Measurements from ENCODE around the gene TPRKB.
"Not testable (repeated sequence)": the region's sequence is repeated elsewhere in the genome, so short reads cannot be mapped to it uniquely, and the experiment has no call there.

The TPRKB gene

DNA sequence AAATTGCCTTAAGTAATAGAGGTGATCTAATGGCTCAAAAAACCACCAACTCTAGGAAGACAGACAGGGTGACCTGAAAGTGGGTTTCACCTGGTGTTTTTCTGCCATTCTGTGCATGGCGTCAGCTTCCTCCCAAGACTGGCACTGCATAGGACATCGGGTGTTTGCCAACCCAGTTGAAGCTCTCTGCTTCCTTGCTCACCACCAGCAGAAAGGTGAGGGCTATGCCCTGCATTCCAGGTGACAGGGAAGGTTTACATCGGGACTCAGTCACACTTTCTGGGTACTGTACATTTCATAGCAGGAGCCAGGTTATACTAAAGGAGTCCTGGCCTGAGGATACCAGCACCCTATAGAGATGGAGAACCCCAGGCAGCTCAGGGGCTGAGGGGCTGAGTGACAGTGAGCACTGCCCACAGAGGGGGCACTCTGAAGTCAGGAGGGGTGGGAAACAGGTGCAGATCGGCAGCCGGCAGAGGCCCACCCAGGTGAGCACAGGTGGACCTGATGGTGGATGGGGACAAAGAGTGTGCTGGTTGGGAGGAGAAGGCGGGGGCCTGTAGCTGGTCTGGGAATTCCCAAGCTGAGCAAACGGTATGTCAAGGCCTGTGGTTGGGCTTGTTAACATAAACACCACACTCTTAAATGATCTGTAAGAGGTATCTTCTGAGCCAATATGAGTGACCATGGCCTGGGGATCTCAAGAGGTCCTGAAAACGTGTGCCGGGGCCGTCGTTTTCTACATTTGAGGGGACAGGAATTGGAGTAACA lies 18.1 kb downstream of the TPRKB start:
- DNase-seq (ENCODE audit: low spot score): no peak
- peaks cover 8% of the 10 kb centered on the region for H3K9me3 Mint-ChIP-seq
- H3K4me3 Mint-ChIP-seq: no peak overlapping the region
- no peak overlapping the region for H3K27ac Mint-ChIP-seq
- peaks cover 4% of the 10 kb centered on the region for H3K27me3 Mint-ChIP-seq (ENCODE audit: low read depth)
- H3K4me1 Mint-ChIP-seq (ENCODE audit: low read depth): no peaks in the 10 kb centered on the region
- no peaks in the 10 kb centered on the region for H3K36me3 Mint-ChIP-seq (ENCODE audit: low read depth)

DNA sequence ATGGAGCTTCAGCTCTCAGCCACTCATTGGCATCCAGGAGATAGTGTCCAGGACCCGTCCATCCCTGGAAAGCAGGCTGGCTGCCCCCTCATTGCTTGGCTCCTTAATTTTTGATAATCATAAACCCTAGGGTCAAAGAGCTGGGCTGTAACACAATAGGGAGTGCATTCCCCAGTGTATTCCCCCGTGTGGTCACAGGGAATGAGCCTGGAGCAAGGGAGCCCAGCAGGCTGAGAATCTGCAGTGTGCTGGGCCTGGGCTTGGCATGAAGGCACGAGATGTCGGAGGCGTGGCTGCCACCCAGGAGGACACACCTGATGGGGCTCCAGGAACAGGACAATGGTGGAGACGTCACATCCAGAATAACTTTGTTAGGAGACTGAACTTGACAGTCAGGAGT lies 18.7 kb downstream of the TPRKB start:
- H3K9me3 Mint-ChIP-seq: peaks cover 12% of the 10 kb centered on the region
- no peak overlapping the region for H3K27ac Mint-ChIP-seq
- no peak for DNase-seq (ENCODE audit: low spot score)
- H3K4me1 Mint-ChIP-seq (ENCODE audit: low read depth): no peaks in the 10 kb centered on the region
- no peak overlapping the region for H3K4me3 Mint-ChIP-seq
- H3K27me3 Mint-ChIP-seq (ENCODE audit: low read depth): peaks cover 4% of the 10 kb centered on the region
- no peaks in the 10 kb centered on the region for H3K36me3 Mint-ChIP-seq (ENCODE audit: low read depth)

DNA sequence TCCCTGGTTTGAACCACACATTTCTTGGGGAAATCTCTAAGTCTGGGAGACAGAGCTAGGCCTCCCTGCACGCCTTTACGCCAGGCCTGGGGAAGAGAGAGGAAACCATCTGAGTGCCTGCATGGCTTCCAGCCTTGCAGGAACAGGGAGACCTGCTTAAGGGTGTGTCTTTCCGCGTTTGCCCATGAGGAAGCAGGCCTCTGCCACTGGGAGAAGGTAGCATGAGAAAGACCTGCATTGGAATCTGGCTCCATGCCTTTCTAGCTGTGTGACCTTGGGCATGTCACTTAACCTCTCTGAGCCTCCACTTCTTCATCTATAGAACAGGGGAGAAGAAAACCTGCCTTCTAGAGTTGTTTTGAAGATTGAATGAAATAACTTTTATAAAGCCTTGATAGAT lies 19.4 kb downstream of the TPRKB start:
- H3K4me1 Mint-ChIP-seq (ENCODE audit: low read depth); H3K36me3 Mint-ChIP-seq (ENCODE audit: low read depth); H3K4me3 Mint-ChIP-seq: not testable (repeated sequence)

DNA sequence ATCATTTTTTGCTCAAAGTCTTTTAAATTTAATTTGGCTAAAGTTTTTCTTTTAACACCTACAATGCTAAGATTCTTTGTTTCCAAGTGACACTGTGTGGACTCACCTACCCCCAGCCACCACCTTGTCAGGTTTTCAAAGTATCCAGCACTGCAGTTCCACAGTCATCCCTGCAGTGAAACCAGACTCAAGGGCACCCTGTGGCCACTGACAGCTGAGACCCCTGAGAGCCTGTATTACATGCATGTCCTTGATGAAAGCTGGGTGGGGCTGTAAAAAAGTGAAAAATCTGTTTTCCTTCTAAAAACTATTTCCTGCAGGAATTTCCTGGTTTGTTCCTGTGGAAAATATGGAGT lies 19.9 kb downstream of the TPRKB start:
- no peak for DNase-seq (ENCODE audit: low spot score)
- Mint-ChIP-seq H3K36me3 (ENCODE audit: low read depth) (no peaks in the 10 kb centered on the region), H3K9me3 (peaks cover 12% of the 10 kb centered on the region), H3K4me3 (no peak overlapping the region), H3K4me1 (ENCODE audit: low read depth) (no peaks in the 10 kb centered on the region), H3K27me3 (ENCODE audit: low read depth) (peaks cover 4% of the 10 kb centered on the region), H3K27ac (no peak overlapping the region)

More for the DNA sequence above, 19.4 kb downstream of the TPRKB start:
- H3K27ac Mint-ChIP-seq; DNase-seq (ENCODE audit: low spot score); H3K27me3 Mint-ChIP-seq (ENCODE audit: low read depth): not testable (repeated sequence)
- peaks cover 12% of the 10 kb centered on the region for H3K9me3 Mint-ChIP-seq

DNA sequence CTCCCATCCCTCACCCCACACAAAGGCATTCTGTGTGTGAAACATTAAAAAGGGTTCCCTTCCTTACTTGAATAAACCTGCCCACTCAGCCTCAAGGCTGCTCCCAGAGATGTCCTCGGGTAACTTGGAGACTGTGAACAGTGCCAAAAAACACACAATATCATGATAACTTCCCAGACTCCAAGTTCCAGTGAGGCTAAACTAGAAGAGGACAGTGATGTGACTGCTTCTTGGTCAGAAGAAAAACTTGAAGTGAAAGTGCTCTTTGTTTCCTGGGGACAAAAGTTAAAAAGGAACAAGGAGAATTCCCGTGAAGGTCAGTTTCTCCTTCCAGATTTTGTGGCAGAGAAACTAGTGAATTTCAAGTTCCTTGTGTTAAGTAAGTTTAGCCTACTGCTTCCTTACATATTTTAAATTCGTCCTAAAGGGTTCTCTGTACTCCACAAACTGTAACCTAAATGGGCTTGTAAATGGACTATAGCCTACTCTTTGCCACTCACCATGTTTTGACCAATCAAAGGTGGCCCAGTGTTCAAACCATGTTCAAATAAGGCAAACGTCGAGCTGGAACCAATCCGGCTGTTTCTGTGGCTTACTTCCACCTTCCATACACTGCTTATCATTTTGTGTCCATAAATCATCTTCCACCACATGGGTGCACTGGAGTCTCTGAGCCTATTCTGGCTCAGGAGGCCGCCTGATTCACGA lies 20.4 kb downstream of the TPRKB start:
- Mint-ChIP-seq H3K4me3 (no peak overlapping the region), H3K9me3 (peaks cover 12% of the 10 kb centered on the region), H3K4me1 (ENCODE audit: low read depth) (no peaks in the 10 kb centered on the region), H3K27me3 (ENCODE audit: low read depth) (peaks cover 4% of the 10 kb centered on the region), H3K36me3 (ENCODE audit: low read depth) (no peaks in the 10 kb centered on the region), H3K27ac (no peak overlapping the region)
- DNase-seq (ENCODE audit: low spot score): no peak

DNA sequence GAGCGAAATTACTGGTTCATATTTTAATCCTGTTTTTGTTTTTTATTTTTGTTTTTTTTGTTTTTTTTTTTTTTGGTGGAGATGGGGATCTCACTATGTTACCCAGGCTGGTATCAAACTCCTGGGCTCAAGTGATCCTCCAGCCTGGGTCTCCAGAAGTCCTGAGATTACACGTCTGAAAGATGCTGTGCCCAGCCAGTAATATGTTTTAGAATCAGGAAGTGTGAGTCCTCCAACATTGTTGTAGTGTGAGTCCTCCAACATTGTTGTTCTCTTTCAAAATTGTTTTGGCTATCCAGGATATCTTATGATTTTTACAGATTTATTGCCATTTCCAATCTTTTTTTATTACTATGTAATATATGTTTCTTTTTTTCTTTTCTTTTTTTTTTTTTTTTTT lies 23.1 kb downstream of the TPRKB start:
- H3K27ac Mint-ChIP-seq: no peak overlapping the region
- no peaks in the 10 kb centered on the region for H3K36me3 Mint-ChIP-seq (ENCODE audit: low read depth)
- no peaks in the 10 kb centered on the region for H3K4me1 Mint-ChIP-seq (ENCODE audit: low read depth)
- peaks cover 4% of the 10 kb centered on the region for H3K27me3 Mint-ChIP-seq (ENCODE audit: low read depth)
- H3K4me3 Mint-ChIP-seq: no peak overlapping the region
- H3K9me3 Mint-ChIP-seq: peaks cover 12% of the 10 kb centered on the region
- no peak for DNase-seq (ENCODE audit: low spot score)

DNA sequence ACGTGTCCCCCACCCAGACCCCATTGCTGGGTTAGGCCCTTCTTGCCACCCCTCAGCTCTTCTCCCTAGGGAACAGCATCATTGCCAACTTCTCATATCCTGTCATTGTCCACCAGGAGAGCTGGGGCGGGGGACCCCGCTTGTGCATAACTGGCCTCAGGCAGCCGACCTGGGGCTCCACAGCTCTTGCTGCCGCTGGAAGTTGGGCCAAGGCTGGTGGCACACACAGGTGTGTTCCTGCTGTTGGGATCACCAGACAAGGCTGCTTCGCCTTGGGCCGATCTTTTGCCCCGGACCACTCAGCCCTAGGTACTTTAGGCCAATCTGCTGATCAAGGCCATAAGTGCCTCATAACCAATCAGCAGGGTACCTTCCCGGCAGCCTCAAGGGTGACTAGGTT lies 28.6 kb downstream of the TPRKB start:
- no peak overlapping the region for H3K27ac Mint-ChIP-seq
- H3K27me3 Mint-ChIP-seq (ENCODE audit: low read depth): no peaks in the 10 kb centered on the region
- no peaks in the 10 kb centered on the region for H3K4me1 Mint-ChIP-seq (ENCODE audit: low read depth)
- no peaks in the 10 kb centered on the region for H3K36me3 Mint-ChIP-seq (ENCODE audit: low read depth)
- peaks cover 1% of the 10 kb centered on the region for H3K9me3 Mint-ChIP-seq
- H3K4me3 Mint-ChIP-seq: no peak overlapping the region
- DNase-seq (ENCODE audit: low spot score): no peak

DNA sequence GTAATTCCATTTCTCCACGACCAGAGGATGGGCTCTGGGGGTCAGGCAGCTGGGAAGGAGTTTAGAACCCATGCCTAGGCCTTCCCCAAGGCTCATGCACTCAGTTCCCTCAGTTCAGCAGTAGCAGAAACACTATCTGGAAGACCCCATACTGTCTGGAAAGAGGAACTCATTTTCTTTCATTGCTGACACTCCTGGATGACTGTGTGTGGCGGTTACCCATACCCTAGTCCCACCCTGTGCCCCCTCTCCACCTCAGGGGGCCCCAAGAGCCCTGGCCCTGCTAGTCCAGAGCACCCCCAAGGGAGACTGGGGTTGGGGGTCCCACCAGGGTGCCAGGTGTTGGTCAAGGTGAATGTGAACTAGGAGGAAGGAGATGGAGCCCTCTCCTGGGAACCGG lies 29.5 kb downstream of the TPRKB start:
- DNase-seq (ENCODE audit: low spot score): no peak
- no peak overlapping the region for H3K27ac Mint-ChIP-seq

DNA sequence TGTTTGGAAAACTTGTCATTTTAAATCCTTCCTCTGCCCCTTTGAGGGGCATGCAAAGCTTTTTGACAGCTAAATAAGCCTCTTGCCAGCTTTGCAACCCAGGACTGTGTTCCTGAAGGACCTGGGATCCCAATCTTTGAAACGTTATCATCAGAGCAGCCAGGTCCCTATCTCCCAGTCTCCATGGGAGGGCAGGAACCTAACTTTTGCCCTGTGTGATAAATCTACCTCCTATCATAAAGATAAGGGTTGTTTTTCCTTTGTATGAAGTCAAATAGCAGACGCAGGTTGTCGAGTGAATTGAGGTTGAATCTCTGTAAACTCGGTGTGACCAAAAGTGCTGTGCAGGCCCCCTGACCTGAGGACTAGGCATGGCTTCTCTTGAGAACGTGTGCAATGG lies 30.1 kb downstream of the TPRKB start:
- no peaks in the 10 kb centered on the region for H3K36me3 Mint-ChIP-seq (ENCODE audit: low read depth)
- H3K9me3 Mint-ChIP-seq: no peaks in the 10 kb centered on the region
- no peak for DNase-seq (ENCODE audit: low spot score)
- no peaks in the 10 kb centered on the region for H3K4me1 Mint-ChIP-seq (ENCODE audit: low read depth)
- H3K27me3 Mint-ChIP-seq (ENCODE audit: low read depth): peaks cover 4% of the 10 kb centered on the region
- no peak overlapping the region for H3K4me3 Mint-ChIP-seq
- no peak overlapping the region for H3K27ac Mint-ChIP-seq

More for the DNA sequence above, 29.5 kb downstream of the TPRKB start:
- no peak overlapping the region for H3K4me3 Mint-ChIP-seq
- peaks cover 4% of the 10 kb centered on the region for H3K27me3 Mint-ChIP-seq (ENCODE audit: low read depth)
- no peaks in the 10 kb centered on the region for H3K36me3 Mint-ChIP-seq (ENCODE audit: low read depth)
- no peaks in the 10 kb centered on the region for H3K9me3 Mint-ChIP-seq
- H3K4me1 Mint-ChIP-seq (ENCODE audit: low read depth): no peaks in the 10 kb centered on the region

DNA sequence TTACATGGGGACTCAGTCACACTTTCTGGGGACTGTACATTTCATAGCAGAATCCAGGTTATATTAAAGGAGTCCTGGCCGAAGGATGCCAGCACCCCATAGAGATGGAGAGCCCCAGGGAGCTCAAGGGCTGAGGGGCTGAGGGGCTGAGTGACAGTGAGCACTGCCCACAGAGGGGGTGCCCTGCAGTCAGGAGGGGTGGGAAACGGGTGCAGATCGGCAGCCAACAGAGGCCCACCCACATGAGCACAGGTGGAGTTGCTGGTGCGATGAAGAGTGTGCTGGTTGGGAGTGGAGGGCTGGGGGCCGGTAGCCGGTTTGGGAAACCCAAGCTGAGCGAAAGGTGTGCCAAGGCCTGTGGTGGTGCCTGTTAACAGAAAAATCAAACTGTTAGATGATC lies 32.1 kb downstream of the TPRKB start:
- Mint-ChIP-seq H3K36me3 (ENCODE audit: low read depth) (no peaks in the 10 kb centered on the region), H3K27ac (no peak overlapping the region)

DNA sequence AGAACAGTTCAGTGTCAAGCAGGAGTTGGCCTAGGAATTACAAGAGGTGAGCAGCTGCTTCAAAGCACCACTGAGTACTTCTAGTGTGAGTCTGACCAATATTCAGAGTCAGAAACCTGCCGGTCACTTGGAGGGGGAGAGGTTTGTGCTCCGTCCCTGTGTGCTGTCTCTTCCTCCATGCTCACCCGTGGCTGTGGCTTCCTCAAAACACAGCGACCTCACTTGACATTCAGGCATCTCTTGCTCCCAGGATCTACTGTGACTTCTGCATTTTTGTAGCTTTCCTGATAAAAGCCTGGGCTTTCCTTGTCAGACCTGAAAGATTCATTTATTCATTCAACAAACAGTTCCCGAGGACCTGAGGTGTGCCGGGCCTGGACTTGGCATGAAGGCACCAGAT lies 32.9 kb downstream of the TPRKB start:
- no peaks in the 10 kb centered on the region for H3K36me3 Mint-ChIP-seq (ENCODE audit: low read depth)
- no peak overlapping the region for H3K27ac Mint-ChIP-seq
- DNase-seq (ENCODE audit: low spot score): no peak
- no peak overlapping the region for H3K4me3 Mint-ChIP-seq
- H3K4me1 Mint-ChIP-seq (ENCODE audit: low read depth): no peaks in the 10 kb centered on the region
- H3K27me3 Mint-ChIP-seq (ENCODE audit: low read depth): peaks cover 4% of the 10 kb centered on the region
- H3K9me3 Mint-ChIP-seq: no peaks in the 10 kb centered on the region

More for the DNA sequence above, 32.1 kb downstream of the TPRKB start:
- DNase-seq (ENCODE audit: low spot score): no peak
- Mint-ChIP-seq H3K4me1 (ENCODE audit: low read depth) (no peaks in the 10 kb centered on the region), H3K27me3 (ENCODE audit: low read depth) (peaks cover 4% of the 10 kb centered on the region), H3K4me3 (no peak overlapping the region), H3K9me3 (no peaks in the 10 kb centered on the region)

DNA sequence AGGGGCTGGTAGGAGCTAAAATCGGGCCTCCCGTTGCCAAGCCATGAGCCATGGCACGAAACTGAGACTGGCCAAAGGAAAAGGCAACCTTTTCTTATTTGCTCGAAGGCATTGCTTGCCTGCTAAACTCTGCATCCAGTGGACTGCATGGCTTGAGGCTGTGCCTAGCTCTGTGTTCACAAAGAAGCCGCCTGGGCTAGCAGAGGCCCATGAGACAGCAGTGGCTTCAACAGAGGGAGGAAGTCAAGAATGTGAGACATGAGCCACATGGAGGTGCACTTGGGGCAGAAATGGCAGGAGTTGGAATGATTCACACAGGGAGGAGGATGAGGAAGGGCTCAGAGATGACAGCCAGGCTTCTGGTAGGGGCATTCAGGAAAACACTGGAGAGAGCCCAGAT lies 33.5 kb downstream of the TPRKB start:
- no peak for DNase-seq (ENCODE audit: low spot score)
- Mint-ChIP-seq H3K27ac (no peak overlapping the region), H3K27me3 (ENCODE audit: low read depth) (peaks cover 4% of the 10 kb centered on the region), H3K9me3 (no peaks in the 10 kb centered on the region), H3K4me3 (no peak overlapping the region), H3K4me1 (ENCODE audit: low read depth) (no peaks in the 10 kb centered on the region), H3K36me3 (ENCODE audit: low read depth) (no peaks in the 10 kb centered on the region)

DNA sequence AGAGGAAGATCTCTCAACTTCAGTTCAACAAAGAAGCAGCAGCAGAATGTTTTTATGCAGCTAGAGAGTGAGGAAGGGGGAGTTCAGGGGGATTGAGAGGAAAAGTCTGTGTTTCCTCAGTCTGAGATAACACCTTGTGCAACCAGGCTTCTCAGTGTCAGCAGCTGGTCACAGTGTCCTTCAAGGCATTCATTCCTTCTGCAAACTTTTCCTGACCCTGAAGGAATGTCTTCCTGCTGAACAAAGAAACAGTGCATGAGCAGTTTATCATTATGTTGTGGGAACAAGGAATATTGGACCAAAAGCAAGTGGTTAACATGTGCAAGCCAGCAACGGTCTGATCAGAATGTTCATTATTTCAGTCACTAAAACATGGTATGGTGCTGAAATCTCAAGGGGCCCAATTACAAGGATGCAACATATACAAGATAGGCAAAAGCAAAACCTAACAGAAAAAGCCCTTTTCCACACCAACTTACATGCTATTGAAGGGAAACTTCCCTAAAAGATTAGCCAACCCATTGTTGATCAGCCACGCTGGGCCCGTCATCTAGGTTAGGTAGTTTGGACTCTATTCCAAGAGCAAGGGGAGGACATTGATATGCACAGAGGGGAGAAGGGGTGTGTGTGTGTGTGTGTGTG lies 34.2 kb downstream of the TPRKB start:
- not testable (repeated sequence) for H3K9me3 Mint-ChIP-seq; H3K4me1 Mint-ChIP-seq (ENCODE audit: low read depth); H3K4me3 Mint-ChIP-seq; H3K27ac Mint-ChIP-seq; DNase-seq (ENCODE audit: low spot score); H3K27me3 Mint-ChIP-seq (ENCODE audit: low read depth); H3K36me3 Mint-ChIP-seq (ENCODE audit: low read depth)

DNA sequence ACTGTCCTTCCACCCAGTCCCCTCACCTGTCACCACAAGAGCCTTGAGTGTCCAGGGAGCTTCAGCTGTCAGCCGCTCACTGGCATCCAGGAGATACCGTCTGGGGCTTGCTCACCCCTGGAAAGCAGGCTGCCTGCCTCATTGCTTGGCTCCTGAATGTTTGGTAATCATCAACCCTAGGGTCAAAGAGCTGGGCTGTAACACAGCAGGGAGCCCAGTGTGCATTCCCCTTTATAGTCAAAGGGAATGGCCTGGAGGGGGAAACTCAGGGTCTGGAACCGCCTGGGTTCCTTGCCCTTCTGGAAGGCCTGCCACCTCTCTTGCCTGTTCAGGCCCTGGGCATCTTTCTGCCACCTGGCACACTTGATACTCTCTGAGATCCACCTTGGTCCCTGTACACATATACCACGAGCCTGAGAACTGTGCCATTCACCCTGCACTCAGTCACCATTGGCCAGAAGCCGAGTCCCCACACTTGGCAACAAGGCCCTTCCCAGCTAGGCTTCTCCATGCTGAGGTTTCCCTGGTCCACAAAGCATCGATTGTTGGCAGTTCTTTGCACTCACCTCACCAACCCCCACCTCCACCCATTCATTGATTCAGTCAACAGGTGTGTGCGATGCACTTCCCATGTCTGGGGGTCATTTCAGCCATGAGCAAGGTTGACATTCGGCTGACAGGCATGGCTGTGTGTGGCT lies 35.0 kb downstream of the TPRKB start:
- Mint-ChIP-seq H3K27me3 (ENCODE audit: low read depth) (peaks cover 4% of the 10 kb centered on the region), H3K27ac (no peak overlapping the region), H3K4me3 (no peak overlapping the region), H3K36me3 (ENCODE audit: low read depth) (no peaks in the 10 kb centered on the region), H3K9me3 (no peaks in the 10 kb centered on the region), H3K4me1 (ENCODE audit: low read depth) (no peaks in the 10 kb centered on the region)
- DNase-seq (ENCODE audit: low spot score): no peak
